Measurements from ENCODE around the gene GABARAPL2.

The GABARAPL2 gene

GRCh38 chr16:75620326-75621169 lies 54.4 kb downstream of the GABARAPL2 start:
- intact Hi-C loops (cut with DNase I) = loop anchor here (5.0 to 10.0 kb wide), 3 partner anchors 53 to 186 kb away; partner anchors contain the start of genes CFDP1, GABARAPL2 and TMEM170A
- no peak for DNase-seq

DNA sequence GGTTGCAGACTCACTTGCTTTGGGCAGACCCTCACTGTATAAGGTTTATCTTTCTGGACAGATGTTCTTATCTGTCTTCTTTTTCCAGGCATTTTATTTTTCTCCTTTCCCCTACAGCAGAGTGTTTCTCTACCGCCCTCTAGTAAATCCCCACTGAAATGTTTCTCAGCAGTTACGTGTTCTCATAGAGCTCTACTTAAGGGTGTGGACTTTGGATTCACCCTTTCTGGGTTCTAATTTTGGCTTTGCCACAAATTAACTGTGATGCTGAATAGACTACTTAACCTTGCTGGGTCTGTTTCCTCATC lies 54.9 kb downstream of the GABARAPL2 start:
- peak in 5 of 42 donors; percentile 9 to 53 (median 30) for DNase-seq
- intact Hi-C loops (cut with DNase I) = loop anchor here (5.0 to 10.0 kb wide), 3 partner anchors 54 to 186 kb away; partner anchors contain the start of genes CFDP1, GABARAPL2 and TMEM170A

- intact Hi-C loops (cut with DNase I) = loop anchor here (2.0 to 10.0 kb wide), 4 partner anchors 56 to 188 kb away; partner anchors contain the start of genes CFDP1, GABARAPL2 and TMEM170A
- peak; percentile 95 to 100 (median 99) for DNase-seq
These were observed 56.8 kb downstream of the GABARAPL2 start, which contains the start of gene ADAT1 for GRCh38 chr16:75622761-75623605. Gene ADAT1, minus strand, starts transcription at chr16:75623281. Its CDS starts 2,482 bp downstream, at chr16:75620799.

GRCh38 chr16:75624921-75625334 lies 58.7 kb downstream of the GABARAPL2 start:
- DNase-seq = no peak

GRCh38 chr16:75626806-75627205 lies 60.6 kb downstream of the GABARAPL2 start:
- intact Hi-C loops (cut with DNase I) = loop anchor here (10.0 kb wide), 2 partner anchors 162 to 192 kb away; partner anchors contain the start of genes CFDP1 and TMEM170A
- no peak for DNase-seq

More at GRCh38 chr16:75624921-75625334, 58.7 kb downstream of the GABARAPL2 start:
- intact Hi-C loops (cut with DNase I) = loop anchor here (5.0 to 10.0 kb wide), 3 partner anchors 58 to 190 kb away; partner anchors contain the start of genes CFDP1, GABARAPL2 and TMEM170A

All from head of caudate nucleus (tissue), 42 donors.